Spinal cord (tissue), 10 donors: ENCODE data around the gene DUOXA2. TPM values are rescaled to one million over a fixed set of nuclear protein-coding genes. Genes with fewer than 3 reads are reported as not detected.

ENCODE experiments used
- DNase-seq, 6 donors: peaks; one replicate each; pipeline versions ENCODE4 v3.0.0 to v3.0.0-alpha.2; 2013 to 2015; ENCODE audit warnings: low spot score in 6 of 6, low read depth in 4 of 6
- H3K27ac ChIP-seq: one replicate; pipeline ENCODE4 v1.5.1; 2013; ENCODE audit warnings: low read depth, low read length, control low read depth
- H3K27me3 ChIP-seq: one replicate; pipeline ENCODE4 v1.6.1; 2013; ENCODE audit warnings: low read length; ENCODE audit not compliant: control insufficient read depth, insufficient read depth
- H3K36me3 ChIP-seq: one replicate; pipeline ENCODE4 v1.6.1; 2013; ENCODE audit warnings: low read length; ENCODE audit not compliant: control insufficient read depth, insufficient read depth
- H3K4me1 ChIP-seq: one replicate; pipeline ENCODE4 v1.6.1; 2013; ENCODE audit warnings: low read length; ENCODE audit not compliant: control insufficient read depth, insufficient read depth
- H3K4me3 ChIP-seq: one replicate; pipeline ENCODE4 v1.5.1; 2013; ENCODE audit warnings: low read depth, low read length, control low read depth
- H3K9me3 ChIP-seq: one replicate; pipeline ENCODE4 v1.6.1; 2013; ENCODE audit warnings: low read length; ENCODE audit not compliant: control insufficient read depth, insufficient read depth
- WGBS: methylation state at CpG from one replicate; pipeline ENCODE4 v1.1.5; 2013; ENCODE audit warnings: missing lambda C conversion rate; ENCODE audit not compliant: insufficient coverage; 5-methylcytosine and 5-hydroxymethylcytosine counted together
- polyA plus RNA-seq, 2 donors: library from polyadenylated mRNA; unstranded; fragments of 120-200 nt; gene quantifications; one replicate each; pipeline ENCODE4 v1.2.1, GENCODE V29; 2013; ENCODE audit not compliant: insufficient read length in 2 of 2
- total RNA-seq, 2 donors: library from RNA; depleted of rRNA in 1 of 2; stranded (reverse); fragments of 120-200 nt in 1 of 2; fragments of >200 nt in 1 of 2; gene quantifications; one replicate each; pipeline versions ENCODE4 v1.2.3 to v1.2.4, GENCODE V29; 2013 to 2014
- donor health status: healthy.

The DUOXA2 gene
- total and polyA plus RNA-seq, 4 donors, result 0.11 TPM; not detected in 3

GRCh38 chr15:45151998-45152828 is 38.1 kb downstream of the DUOXA2 start:
- Histone ChIP-seq H3K36me3 (peaks cover 10% of the 10 kb centered on the region), H3K4me3 (no peak overlapping the region), H3K9me3 (no peaks in the 10 kb centered on the region), H3K27me3 (no peaks in the 10 kb centered on the region), H3K4me1 (peaks cover 10% of the 10 kb centered on the region), H3K27ac (no peak overlapping the region)
- WGBS, result 95% methylated on average over 30 of the region's 36 CpGs
- DNase-seq, result no peak

GRCh38 chr15:45155739-45156138 is 41.6 kb downstream of the DUOXA2 start:
- H3K4me1 ChIP-seq, result peaks cover 15% of the 10 kb centered on the region
- H3K4me3 ChIP-seq, result no peak overlapping the region
- no peak for DNase-seq
- H3K27ac ChIP-seq, result no peak overlapping the region
- 78% methylated on average over 5 of the region's 8 CpGs for WGBS
- H3K9me3 ChIP-seq, result no peaks in the 10 kb centered on the region
- H3K27me3 ChIP-seq, result no peaks in the 10 kb centered on the region
- H3K36me3 ChIP-seq, result peaks cover 10% of the 10 kb centered on the region

- 65% methylated on average over 5 of the region's 7 CpGs for WGBS
- H3K27ac ChIP-seq, result no peak overlapping the region
These were observed 42.8 kb downstream of the DUOXA2 start for GRCh38 chr15:45156744-45157455.

GRCh38 chr15:45157974-45158373 is 43.8 kb downstream of the DUOXA2 start:
- Histone ChIP-seq H3K27me3 (no peaks in the 10 kb centered on the region), H3K27ac (no peak overlapping the region), H3K9me3 (no peaks in the 10 kb centered on the region), H3K36me3 (no peaks in the 10 kb centered on the region), H3K4me1 (peaks cover 20% of the 10 kb centered on the region), H3K4me3 (no peak overlapping the region)
- DNase-seq, result peak in 2 of 6 donors; percentile 60 to 61
- 7% methylated on average over 1 of the region's 1 CpG for WGBS

More at GRCh38 chr15:45156744-45157455, 42.8 kb downstream of the DUOXA2 start:
- Histone ChIP-seq H3K36me3 (peaks cover 7% of the 10 kb centered on the region), H3K4me3 (no peak overlapping the region), H3K9me3 (no peaks in the 10 kb centered on the region), H3K4me1 (peaks cover 15% of the 10 kb centered on the region), H3K27me3 (no peaks in the 10 kb centered on the region)
- peak in 1 of 6 donors; percentile 57 for DNase-seq

- 97% methylated on average over 14 of the region's 14 CpGs for WGBS
- no peaks in the 10 kb centered on the region for H3K27me3 ChIP-seq
- no peak overlapping the region for H3K4me3 ChIP-seq
- H3K9me3 ChIP-seq, result no peaks in the 10 kb centered on the region
- H3K27ac ChIP-seq, result no peak overlapping the region
- peaks cover 37% of the 10 kb centered on the region for H3K4me1 ChIP-seq
- H3K36me3 ChIP-seq, result peaks cover 3% of the 10 kb centered on the region
- DNase-seq, result no peak
These were observed 47.5 kb downstream of the DUOXA2 start for GRCh38 chr15:45161666-45162065.

- Histone ChIP-seq H3K36me3 (peaks cover 8% of the 10 kb centered on the region), H3K9me3 (no peaks in the 10 kb centered on the region), H3K4me1 (peaks cover 40% of the 10 kb centered on the region), H3K27me3 (no peaks in the 10 kb centered on the region), H3K27ac (no peak overlapping the region), H3K4me3 (no peak overlapping the region)
- WGBS, result 5% methylated on average over 4 of the region's 7 CpGs
- DNase-seq, result peak in 4 of 6 donors; percentile 42 to 89 (median 73)
These were observed 48.8 kb downstream of the DUOXA2 start for GRCh38 chr15:45162771-45163507.

GRCh38 chr15:45163508-45163856 is 49.4 kb downstream of the DUOXA2 start:
- 90% methylated on average over 9 of the region's 9 CpGs for WGBS
- H3K36me3 ChIP-seq, result peaks cover 11% of the 10 kb centered on the region
- peaks cover 39% of the 10 kb centered on the region for H3K4me1 ChIP-seq
- H3K27ac ChIP-seq, result no peak overlapping the region
- H3K27me3 ChIP-seq, result no peaks in the 10 kb centered on the region
- H3K4me3 ChIP-seq, result no peak overlapping the region
- no peaks in the 10 kb centered on the region for H3K9me3 ChIP-seq
- DNase-seq, result no peak

GRCh38 chr15:45164914-45165313 is 50.8 kb downstream of the DUOXA2 start:
- Histone ChIP-seq H3K27me3 (no peaks in the 10 kb centered on the region), H3K4me3 (no peak overlapping the region), H3K27ac (no peak overlapping the region), H3K36me3 (peaks cover 15% of the 10 kb centered on the region), H3K4me1 (peaks cover 49% of the 10 kb centered on the region), H3K9me3 (no peaks in the 10 kb centered on the region)
- WGBS, result no CpG with 5 or more reads among the region's 1 CpG
- DNase-seq, result no peak

- WGBS, result 82% methylated on average over 2 of the region's 5 CpGs
These were observed 51.4 kb downstream of the DUOXA2 start for GRCh38 chr15:45165536-45165935.

More at GRCh38 chr15:45165536-45165935, 51.4 kb downstream of the DUOXA2 start:
- H3K4me3 ChIP-seq, result no peak overlapping the region
- H3K9me3 ChIP-seq, result no peaks in the 10 kb centered on the region
- H3K36me3 ChIP-seq, result peaks cover 15% of the 10 kb centered on the region
- no peak for DNase-seq
- peaks cover 50% of the 10 kb centered on the region for H3K4me1 ChIP-seq
- H3K27ac ChIP-seq, result no peak overlapping the region
- H3K27me3 ChIP-seq, result no peaks in the 10 kb centered on the region
